Neural cell (in vitro differentiated cells): ENCODE data around the gene FBXO24.

ENCODE experiments used
- EP300 ChIP-seq: fragments of 450-650 bp; conservative IDR thresholded peaks from 2 replicates; pipeline ENCODE4 v1.6.1; 2014; ENCODE audit warnings: antibody characterized with exemption, mild to moderate bottlenecking, moderate library complexity; ENCODE audit not compliant: poor library complexity, severe bottlenecking
- EZH2 ChIP-seq: fragments of 200-600, 300-800 bp; shearing (Covaris generic), sonication (generic); IDR thresholded peaks from 2 replicates; pipeline ENCODE4 v1.6.1; 2014; ENCODE audit warnings: antibody characterized with exemption, low read length, borderline replicate concordance, mild to moderate bottlenecking; ENCODE audit not compliant: insufficient read depth, poor library complexity, severe bottlenecking
- POLR2AphosphoS5 ChIP-seq: IDR thresholded peaks from 2 replicates; pipeline ENCODE4 v1.6.1; 2012
- RAD21 ChIP-seq: fragments of 450-650 bp; conservative IDR thresholded peaks from 2 replicates; pipeline ENCODE4 v1.6.1; 2014; ENCODE audit warnings: antibody characterized with exemption, mild to moderate bottlenecking, moderate library complexity
- SMC3 ChIP-seq: fragments of 450-650 bp; conservative IDR thresholded peaks from 2 replicates; pipeline ENCODE4 v1.6.1; 2014; ENCODE audit warnings: antibody characterized with exemption, mild to moderate bottlenecking, moderate library complexity; ENCODE audit not compliant: poor library complexity
- TAF1 ChIP-seq: IDR thresholded peaks from 2 replicates; pipeline ENCODE4 v1.6.1; 2012; ENCODE audit warnings: low read depth
- TF ChIP-seq, protein P1 (sequence below): fragments of 450-650 bp; IDR thresholded peaks from 2 replicates; pipeline ENCODE4 v1.5.1; 2014; ENCODE audit warnings: antibody characterized with exemption, mild to moderate bottlenecking, moderate library complexity; ENCODE audit not compliant: poor library complexity, severe bottlenecking
- TF ChIP-seq, protein P2 (sequence below): IDR thresholded peaks from 2 replicates; pipeline ENCODE4 v1.6.1; 2012; ENCODE audit warnings: borderline replicate concordance

DNA sequence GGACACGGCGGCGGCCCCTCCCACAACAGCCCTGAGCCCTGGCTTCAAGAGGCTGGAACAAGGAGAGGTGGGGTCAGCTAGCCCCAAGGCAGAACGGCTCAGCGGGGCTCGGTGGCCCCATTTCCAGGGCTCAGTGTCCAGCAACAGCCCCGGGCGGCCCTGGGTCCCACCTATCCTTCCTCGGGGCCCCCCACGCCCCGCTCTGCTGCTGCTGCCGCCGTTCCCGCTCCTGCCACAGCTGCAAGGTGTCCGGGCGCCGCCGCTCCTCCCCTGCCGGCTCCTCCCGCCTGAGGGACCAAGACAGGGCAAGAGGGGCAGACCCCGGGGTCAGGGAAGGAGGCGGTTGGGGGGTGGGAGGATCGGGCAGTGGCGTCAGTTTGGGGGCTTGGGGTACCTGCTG is 9.0 kb upstream of the FBXO24 start:
- TF ChIP-seq, protein P1, sequence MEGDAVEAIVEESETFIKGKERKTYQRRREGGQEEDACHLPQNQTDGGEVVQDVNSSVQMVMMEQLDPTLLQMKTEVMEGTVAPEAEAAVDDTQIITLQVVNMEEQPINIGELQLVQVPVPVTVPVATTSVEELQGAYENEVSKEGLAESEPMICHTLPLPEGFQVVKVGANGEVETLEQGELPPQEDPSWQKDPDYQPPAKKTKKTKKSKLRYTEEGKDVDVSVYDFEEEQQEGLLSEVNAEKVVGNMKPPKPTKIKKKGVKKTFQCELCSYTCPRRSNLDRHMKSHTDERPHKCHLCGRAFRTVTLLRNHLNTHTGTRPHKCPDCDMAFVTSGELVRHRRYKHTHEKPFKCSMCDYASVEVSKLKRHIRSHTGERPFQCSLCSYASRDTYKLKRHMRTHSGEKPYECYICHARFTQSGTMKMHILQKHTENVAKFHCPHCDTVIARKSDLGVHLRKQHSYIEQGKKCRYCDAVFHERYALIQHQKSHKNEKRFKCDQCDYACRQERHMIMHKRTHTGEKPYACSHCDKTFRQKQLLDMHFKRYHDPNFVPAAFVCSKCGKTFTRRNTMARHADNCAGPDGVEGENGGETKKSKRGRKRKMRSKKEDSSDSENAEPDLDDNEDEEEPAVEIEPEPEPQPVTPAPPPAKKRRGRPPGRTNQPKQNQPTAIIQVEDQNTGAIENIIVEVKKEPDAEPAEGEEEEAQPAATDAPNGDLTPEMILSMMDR: no peak
- TF ChIP-seq POLR2AphosphoS5: no peak
- TF ChIP-seq EP300: no peak
- no peak for TF ChIP-seq TAF1
- TF ChIP-seq EZH2: no peak
- TF ChIP-seq, protein P2, sequence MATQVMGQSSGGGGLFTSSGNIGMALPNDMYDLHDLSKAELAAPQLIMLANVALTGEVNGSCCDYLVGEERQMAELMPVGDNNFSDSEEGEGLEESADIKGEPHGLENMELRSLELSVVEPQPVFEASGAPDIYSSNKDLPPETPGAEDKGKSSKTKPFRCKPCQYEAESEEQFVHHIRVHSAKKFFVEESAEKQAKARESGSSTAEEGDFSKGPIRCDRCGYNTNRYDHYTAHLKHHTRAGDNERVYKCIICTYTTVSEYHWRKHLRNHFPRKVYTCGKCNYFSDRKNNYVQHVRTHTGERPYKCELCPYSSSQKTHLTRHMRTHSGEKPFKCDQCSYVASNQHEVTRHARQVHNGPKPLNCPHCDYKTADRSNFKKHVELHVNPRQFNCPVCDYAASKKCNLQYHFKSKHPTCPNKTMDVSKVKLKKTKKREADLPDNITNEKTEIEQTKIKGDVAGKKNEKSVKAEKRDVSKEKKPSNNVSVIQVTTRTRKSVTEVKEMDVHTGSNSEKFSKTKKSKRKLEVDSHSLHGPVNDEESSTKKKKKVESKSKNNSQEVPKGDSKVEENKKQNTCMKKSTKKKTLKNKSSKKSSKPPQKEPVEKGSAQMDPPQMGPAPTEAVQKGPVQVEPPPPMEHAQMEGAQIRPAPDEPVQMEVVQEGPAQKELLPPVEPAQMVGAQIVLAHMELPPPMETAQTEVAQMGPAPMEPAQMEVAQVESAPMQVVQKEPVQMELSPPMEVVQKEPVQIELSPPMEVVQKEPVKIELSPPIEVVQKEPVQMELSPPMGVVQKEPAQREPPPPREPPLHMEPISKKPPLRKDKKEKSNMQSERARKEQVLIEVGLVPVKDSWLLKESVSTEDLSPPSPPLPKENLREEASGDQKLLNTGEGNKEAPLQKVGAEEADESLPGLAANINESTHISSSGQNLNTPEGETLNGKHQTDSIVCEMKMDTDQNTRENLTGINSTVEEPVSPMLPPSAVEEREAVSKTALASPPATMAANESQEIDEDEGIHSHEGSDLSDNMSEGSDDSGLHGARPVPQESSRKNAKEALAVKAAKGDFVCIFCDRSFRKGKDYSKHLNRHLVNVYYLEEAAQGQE: no peak
- TF ChIP-seq SMC3: no peak
- TF ChIP-seq RAD21: no peak
